ENCODE data around the gene ZNF782.
"Not testable (repeated sequence)": the region's sequence is repeated elsewhere in the genome, so short reads cannot be mapped to it uniquely, and the experiment has no call there.

GRCh38 chr9:96900010-96900409 lies 45.7 kb upstream of the ZNF782 start:
- TF ChIP-seq, protein P1, sequence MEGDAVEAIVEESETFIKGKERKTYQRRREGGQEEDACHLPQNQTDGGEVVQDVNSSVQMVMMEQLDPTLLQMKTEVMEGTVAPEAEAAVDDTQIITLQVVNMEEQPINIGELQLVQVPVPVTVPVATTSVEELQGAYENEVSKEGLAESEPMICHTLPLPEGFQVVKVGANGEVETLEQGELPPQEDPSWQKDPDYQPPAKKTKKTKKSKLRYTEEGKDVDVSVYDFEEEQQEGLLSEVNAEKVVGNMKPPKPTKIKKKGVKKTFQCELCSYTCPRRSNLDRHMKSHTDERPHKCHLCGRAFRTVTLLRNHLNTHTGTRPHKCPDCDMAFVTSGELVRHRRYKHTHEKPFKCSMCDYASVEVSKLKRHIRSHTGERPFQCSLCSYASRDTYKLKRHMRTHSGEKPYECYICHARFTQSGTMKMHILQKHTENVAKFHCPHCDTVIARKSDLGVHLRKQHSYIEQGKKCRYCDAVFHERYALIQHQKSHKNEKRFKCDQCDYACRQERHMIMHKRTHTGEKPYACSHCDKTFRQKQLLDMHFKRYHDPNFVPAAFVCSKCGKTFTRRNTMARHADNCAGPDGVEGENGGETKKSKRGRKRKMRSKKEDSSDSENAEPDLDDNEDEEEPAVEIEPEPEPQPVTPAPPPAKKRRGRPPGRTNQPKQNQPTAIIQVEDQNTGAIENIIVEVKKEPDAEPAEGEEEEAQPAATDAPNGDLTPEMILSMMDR (IDR thresholded peaks at IDR 0.05): not testable (repeated sequence)
- not testable (repeated sequence) for TF ChIP-seq POLR2A (IDR thresholded peaks at IDR 0.05)

Data from thyroid gland (tissue), 4 donors.